ENCODE data around the gene WT1.

WT1 gene

DNA sequence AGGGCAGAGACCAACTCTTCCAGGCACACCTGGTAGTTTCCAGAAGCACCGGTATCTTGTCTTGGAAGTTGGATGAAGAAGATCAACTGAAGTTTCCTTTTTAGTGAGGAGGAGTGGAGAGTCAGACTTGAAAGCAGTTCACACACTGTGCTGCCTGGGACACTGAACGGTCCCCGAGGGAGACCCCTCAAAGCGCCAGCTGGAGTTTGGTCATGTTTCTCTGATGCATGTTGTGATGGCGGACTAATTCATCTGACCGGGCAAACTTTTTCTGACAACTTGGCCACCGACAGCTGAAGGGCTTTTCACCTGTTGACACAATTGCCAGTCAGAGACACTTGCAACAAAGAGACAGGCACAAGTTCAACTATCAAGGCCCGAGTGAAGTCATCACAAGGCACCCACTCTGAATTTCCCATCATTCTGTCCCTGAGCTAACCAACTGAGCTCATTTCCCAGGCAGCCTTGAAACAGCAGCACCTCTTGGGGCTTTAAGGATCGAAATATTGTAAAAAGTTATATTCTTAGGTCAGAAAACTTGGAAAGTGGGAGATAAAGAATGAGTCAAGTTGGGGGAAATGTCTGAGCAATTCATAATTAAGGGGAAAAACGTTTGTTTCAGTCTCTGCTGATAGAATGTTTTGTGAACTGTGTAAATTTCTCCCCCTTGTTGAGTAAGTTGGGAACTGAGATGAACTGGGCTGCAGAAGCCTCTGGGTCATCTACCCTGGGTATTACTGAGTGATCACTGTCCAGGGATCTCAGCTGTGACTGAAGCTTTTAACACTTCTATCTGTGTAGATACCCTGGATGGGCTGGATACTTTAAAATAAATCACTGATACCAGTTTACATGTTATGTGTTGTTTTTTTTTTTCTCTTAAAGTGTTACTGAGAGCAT lies 46.2 kb downstream of the WT1 start:
- H3K4me3 ChIP-seq (ENCODE audit: low read length), result no peak overlapping the region
- TF ChIP-seq, protein P1, sequence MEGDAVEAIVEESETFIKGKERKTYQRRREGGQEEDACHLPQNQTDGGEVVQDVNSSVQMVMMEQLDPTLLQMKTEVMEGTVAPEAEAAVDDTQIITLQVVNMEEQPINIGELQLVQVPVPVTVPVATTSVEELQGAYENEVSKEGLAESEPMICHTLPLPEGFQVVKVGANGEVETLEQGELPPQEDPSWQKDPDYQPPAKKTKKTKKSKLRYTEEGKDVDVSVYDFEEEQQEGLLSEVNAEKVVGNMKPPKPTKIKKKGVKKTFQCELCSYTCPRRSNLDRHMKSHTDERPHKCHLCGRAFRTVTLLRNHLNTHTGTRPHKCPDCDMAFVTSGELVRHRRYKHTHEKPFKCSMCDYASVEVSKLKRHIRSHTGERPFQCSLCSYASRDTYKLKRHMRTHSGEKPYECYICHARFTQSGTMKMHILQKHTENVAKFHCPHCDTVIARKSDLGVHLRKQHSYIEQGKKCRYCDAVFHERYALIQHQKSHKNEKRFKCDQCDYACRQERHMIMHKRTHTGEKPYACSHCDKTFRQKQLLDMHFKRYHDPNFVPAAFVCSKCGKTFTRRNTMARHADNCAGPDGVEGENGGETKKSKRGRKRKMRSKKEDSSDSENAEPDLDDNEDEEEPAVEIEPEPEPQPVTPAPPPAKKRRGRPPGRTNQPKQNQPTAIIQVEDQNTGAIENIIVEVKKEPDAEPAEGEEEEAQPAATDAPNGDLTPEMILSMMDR (IDR thresholded peaks at IDR 0.05; ENCODE audit: insufficient read depth, low read depth, low read length, missing control alignments), result no peak
- no peak for DNase-seq (ENCODE audit: low read depth)

DNA sequence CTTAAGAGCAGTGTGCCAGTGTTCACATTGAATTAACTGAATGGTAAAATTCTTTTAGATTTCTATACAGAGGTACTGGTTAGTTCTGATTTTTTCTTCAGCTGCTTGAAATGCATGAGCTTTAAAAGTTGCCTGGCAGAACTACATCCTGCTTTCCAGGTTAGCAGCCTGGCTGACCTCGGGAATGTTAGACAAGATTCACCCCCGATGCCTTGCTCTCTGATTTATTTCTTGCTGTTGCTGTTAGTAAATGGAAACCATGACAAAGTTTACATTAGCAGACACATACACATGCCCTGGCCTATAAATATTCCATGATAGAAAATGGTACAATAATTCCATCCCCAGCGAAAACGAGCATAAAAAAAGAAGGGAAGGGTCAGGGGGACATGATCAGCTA lies 47.0 kb downstream of the WT1 start:
- no peak overlapping the region for H3K4me3 ChIP-seq (ENCODE audit: low read length)
- no peak for DNase-seq (ENCODE audit: low read depth)
- TF ChIP-seq, protein P1 (IDR thresholded peaks at IDR 0.05; ENCODE audit: insufficient read depth, low read depth, low read length, missing control alignments), result no peak

DNA sequence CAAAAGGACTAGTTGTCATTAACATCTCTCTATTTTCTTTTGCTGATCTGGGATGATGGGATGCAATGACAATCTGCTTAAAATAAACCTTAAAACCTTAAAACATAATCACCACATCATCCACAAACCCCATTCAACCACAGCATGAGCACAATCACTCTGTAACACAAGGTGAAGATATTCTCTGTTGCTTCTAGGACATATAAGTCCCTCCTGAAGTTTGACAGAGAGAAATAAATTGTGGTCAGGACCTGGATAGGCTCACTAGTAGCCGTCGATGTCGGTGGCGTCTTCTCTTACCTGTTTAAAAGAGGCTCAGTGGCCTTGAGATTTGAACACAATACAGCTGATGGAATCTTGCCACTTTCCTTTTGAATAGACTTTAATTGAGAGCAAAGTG lies 47.9 kb downstream of the WT1 start:
- H3K4me3 ChIP-seq (ENCODE audit: low read length), result no peak overlapping the region
- DNase-seq (ENCODE audit: low read depth), result no peak
- TF ChIP-seq, protein P1 (IDR thresholded peaks at IDR 0.05; ENCODE audit: insufficient read depth, low read depth, low read length, missing control alignments), result no peak

DNA sequence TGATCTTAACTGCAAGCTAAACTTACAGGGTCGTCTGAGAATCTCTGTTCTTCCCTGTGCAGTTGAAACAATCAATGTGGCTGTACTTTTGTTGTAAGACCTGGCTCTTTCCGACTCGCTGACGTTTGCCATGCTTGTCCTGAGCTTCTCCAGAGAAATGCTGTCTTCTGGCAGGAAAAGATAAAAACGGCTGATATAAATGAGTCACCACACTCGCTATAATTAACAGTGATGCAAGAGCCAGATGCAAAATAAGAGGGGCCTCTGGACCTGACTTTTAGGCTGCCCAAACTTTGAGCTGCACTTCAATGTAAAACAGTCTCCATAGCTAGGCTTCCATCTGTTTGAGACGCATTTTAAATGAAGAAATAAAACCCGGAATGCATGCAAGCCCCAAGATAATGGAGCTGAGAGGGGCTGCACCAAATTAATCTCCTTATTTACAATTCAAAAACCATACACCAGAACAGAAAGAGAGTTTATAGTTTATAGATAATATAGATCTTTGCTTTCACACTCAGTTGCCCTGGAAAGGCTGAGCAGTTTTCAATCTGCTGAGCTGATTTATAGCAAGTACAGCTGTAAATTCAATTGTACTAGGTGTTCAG lies 48.5 kb downstream of the WT1 start:
- no peak overlapping the region for H3K4me3 ChIP-seq (ENCODE audit: low read length)
- DNase-seq (ENCODE audit: low read depth), result no peak
- TF ChIP-seq, protein P1 (IDR thresholded peaks at IDR 0.05; ENCODE audit: insufficient read depth, low read depth, low read length, missing control alignments), result no peak

DNA sequence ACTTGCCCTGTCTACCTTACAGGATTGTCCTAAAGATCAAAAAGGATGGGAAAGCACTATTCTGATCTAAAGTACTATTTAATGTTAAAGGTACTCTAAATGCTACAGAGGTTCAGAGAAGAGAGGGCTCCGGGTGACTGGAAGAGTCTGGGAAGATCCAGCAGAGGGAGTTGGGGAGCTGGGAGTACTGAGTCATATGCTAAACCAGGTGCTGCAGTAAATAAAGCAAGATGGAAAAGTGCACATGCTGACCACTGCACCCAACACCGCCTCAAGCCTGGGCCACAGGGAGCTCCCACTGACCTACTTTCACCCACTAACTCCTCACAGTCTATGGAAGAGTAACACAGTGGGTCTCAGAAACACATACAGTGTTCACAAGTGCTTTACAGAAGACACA lies 49.3 kb downstream of the WT1 start:
- peak; percentile 60 for DNase-seq (ENCODE audit: low read depth)
- no peak overlapping the region for H3K4me3 ChIP-seq (ENCODE audit: low read length)
- TF ChIP-seq, protein P1 (IDR thresholded peaks at IDR 0.05; ENCODE audit: insufficient read depth, low read depth, low read length, missing control alignments), result peak; percentile 69

DNA sequence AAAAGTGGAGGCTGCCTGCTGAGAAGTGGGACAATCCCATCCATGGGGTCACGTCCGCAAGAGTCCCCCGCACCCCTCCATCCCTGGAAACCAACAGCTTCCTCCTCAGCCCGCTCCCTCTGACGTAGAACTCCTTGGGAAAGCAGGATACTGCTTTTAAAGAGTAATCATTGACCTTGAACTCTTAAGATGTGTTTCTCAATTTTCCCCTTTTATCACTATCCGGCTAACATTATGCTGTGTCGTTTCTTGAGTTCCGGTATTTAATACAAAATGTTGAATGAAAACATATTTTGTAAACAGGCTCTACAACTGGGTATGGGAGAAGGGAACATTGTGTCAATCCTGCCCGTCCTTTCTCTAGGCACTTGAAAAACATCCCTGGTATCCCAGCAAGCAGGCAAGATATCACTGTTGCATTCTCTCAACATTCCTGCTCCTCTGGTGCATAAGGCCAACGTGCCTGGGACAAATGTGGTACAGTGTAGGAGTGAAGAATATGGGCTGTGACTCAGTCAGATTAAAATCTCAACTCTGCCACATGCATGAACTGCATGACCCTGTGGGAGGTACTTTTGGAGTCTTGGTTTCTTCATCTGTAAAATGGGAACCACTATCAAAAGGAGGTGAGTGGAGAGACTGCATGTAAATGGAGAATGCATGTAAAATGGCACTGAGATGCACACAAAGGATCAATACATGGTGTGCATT lies 52.8 kb downstream of the WT1 start:
- no peak for DNase-seq (ENCODE audit: low read depth)
- H3K4me3 ChIP-seq (ENCODE audit: low read length), result no peak overlapping the region
- TF ChIP-seq, protein P1 (IDR thresholded peaks at IDR 0.05; ENCODE audit: insufficient read depth, low read depth, low read length, missing control alignments), result no peak

All from epithelial cell of esophagus (primary cell).